ENCODE measurements around the gene CAV1.

GRCh38 chr7:116582806-116583444, 58.1 kb downstream of the CAV1 start:
- TF ChIP-seq CHD2 (IDR thresholded peaks at IDR 0.05; ENCODE audit: low read depth, low read length) (no peak), CTCF (CRISPR knock-in tag; IDR thresholded peaks at IDR 0.05) (no peak), HOXA7 (CRISPR knock-in tag; IDR thresholded peaks at IDR 0.05) (no peak), REST (IDR thresholded peaks at IDR 0.05; ENCODE audit: borderline replicate concordance in 1 of 2, low read depth in 1 of 2, low read length in 2 of 2) (no peak), ZNF883 (CRISPR knock-in tag; IDR thresholded peaks at IDR 0.05; ENCODE audit: not compliant biosample characterization) (no peak), ZNF460 (CRISPR knock-in tag; IDR thresholded peaks at IDR 0.05; ENCODE audit: borderline replicate concordance) (no peak), NCOA2 (CRISPR knock-in tag; IDR thresholded peaks at IDR 0.05) (no peak), PREB (CRISPR knock-in tag; IDR thresholded peaks at IDR 0.05) (no peak), ELK4 (CRISPR knock-in tag; IDR thresholded peaks at IDR 0.05; ENCODE audit: borderline replicate concordance) (no peak), PHF21A (CRISPR knock-in tag; IDR thresholded peaks at IDR 0.05) (no peak), STAT5B (CRISPR knock-in tag; IDR thresholded peaks at IDR 0.05) (no peak)

Measured in HepG2 (cell line).